Caco-2 (cell line): Measurements from ENCODE around the gene PRSS23. TPM values are rescaled to one million over a fixed set of nuclear protein-coding genes. Genes with fewer than 3 reads are reported as not detected.

Experiments
- BruUV-seq: library from RNA; stranded (reverse); fragments of 400-500 nt; replicated peaks from 2 replicates; lab custom pipeline; 2021; lab: Mats Ljungman, UMichigan
- CTCF ChIA-PET: fragments of 300-600 bp; sonication (Branson Sonifier 250); formaldehyde crosslinking; loops from one replicate; lab custom pipeline; 2022; ENCODE audit warnings: antibody characterized with exemption; lab: Charles Lee
- POLR2A ChIA-PET: fragments of 300-600 bp; sonication (Branson Sonifier 250); formaldehyde crosslinking; loops from one replicate; lab custom pipeline; 2022; ENCODE audit warnings: antibody characterized with exemption; lab: Charles Lee
- DNase-seq, 2 experiments: peaks; one replicate each; pipeline versions ENCODE4 v3.0.0 to v3.0.0-alpha.2; 2020 to 2022
- H3K27me3 ChIP-seq: replicated peaks from 2 replicates; pipeline ENCODE4 v1.6.0; 2011; ENCODE audit warnings: low read length; ENCODE audit not compliant: control insufficient read depth, insufficient read depth
- H3K36me3 ChIP-seq: 2 replicates; pipeline ENCODE4 v1.5.1; 2011; ENCODE audit warnings: low read length; ENCODE audit not compliant: control insufficient read depth, insufficient read depth
- H3K4me1 ChIP-seq: fragments of 250-450 bp; sonication (Bioruptor Pico); 2 replicates; pipeline ENCODE4 v1.5.1; 2020; ENCODE audit warnings: mild to moderate bottlenecking
- H3K4me3 ChIP-seq: 2 replicates; pipeline ENCODE4 v1.5.1; 2011; ENCODE audit warnings: low read depth, mild to moderate bottlenecking, control low read depth, low read length
- H3K9me3 ChIP-seq: fragments of 250-450 bp; sonication (Bioruptor Pico); 2 replicates; pipeline ENCODE4 v1.5.1; 2020; ENCODE audit warnings: mild to moderate bottlenecking, moderate library complexity
- H3K27ac Mint-ChIP-seq: one replicate; pipeline ENCODE4 v1.8.0; 2022; ENCODE audit warnings: mixed read lengths; ENCODE audit not compliant: unreplicated experiment
- H3K27me3 Mint-ChIP-seq: one replicate; pipeline ENCODE4 v1.8.0; 2022; ENCODE audit warnings: mixed read lengths; ENCODE audit not compliant: insufficient read depth, unreplicated experiment
- H3K36me3 Mint-ChIP-seq: one replicate; pipeline ENCODE4 v1.8.0; 2022; ENCODE audit warnings: mild to moderate bottlenecking, mixed read lengths; ENCODE audit not compliant: insufficient read depth, unreplicated experiment
- H3K4me1 Mint-ChIP-seq: one replicate; pipeline ENCODE4 v1.8.0; 2022; ENCODE audit warnings: low read depth, mixed read lengths; ENCODE audit not compliant: unreplicated experiment
- H3K4me3 Mint-ChIP-seq: one replicate; pipeline ENCODE4 v1.8.0; 2022; ENCODE audit warnings: mild to moderate bottlenecking, moderate library complexity, mixed read lengths; ENCODE audit not compliant: unreplicated experiment
- H3K9me3 Mint-ChIP-seq: one replicate; pipeline ENCODE4 v1.8.0; 2022; ENCODE audit warnings: mixed read lengths; ENCODE audit not compliant: unreplicated experiment
- CTCF ChIP-seq, 2 experiments: fragments of 200-600 bp in 1 of 2; IDR thresholded peaks; 1 replicate in 1 of 2; 2 replicates in 1 of 2; pipeline versions ENCODE4 v1.5.1 to v1.8.0; 2011 to 2022; ENCODE audit warnings: antibody characterized with exemption in 1 of 2, control low read depth in 1 of 2, inconsistent platforms in 1 of 2, low read depth in 1 of 2, low read length in 1 of 2, mild to moderate bottlenecking in 1 of 2, moderate library complexity in 1 of 2; ENCODE audit not compliant: insufficient read depth in 1 of 2, severe bottlenecking in 1 of 2, unreplicated experiment in 1 of 2
- intact Hi-C: fragments of 100-400 bp; cut with micrococcal nuclease; formaldehyde crosslinking; loops from one replicate; pipeline ENCODE4 v1.10.0; 2022; ENCODE audit not compliant: unreplicated experiment
- total RNA-seq: library from RNA; stranded (reverse); gene quantifications from 2 replicates; pipeline ENCODE4 v1.2.3, GENCODE V29; 2022

PRSS23 gene
- total RNA-seq, 1 experiment from 2014 or later: 400 TPM

- DNase-seq: no peak
- Mint-ChIP-seq H3K36me3 (no peaks in the 10 kb centered on the region), H3K27me3 (no peaks in the 10 kb centered on the region), H3K27ac (no peak overlapping the region), H3K4me3 (no peak overlapping the region), H3K9me3 (peaks cover 10% of the 10 kb centered on the region), H3K4me1 (peaks cover 30% of the 10 kb centered on the region)
- H3K4me3 ChIP-seq: no peak overlapping the region
- H3K27me3 ChIP-seq: no peaks in the 10 kb centered on the region
- no peaks in the 10 kb centered on the region for H3K36me3 ChIP-seq
- no TSS peak for BruUV-seq
- POLR2A ChIA-PET: interaction anchor here (1.1 kb wide), 1 partner anchor 26 kb away, joined by 5 read pairs; no protein-coding TSS in a partner anchor
- CTCF ChIA-PET: no interaction called here
- TF ChIP-seq CTCF (IDR thresholded peaks at IDR 0.05; ENCODE audit: insufficient read depth in 1 of 2, low read depth in 1 of 2, low read length in 1 of 2, severe bottlenecking in 1 of 2, unreplicated experiment in 1 of 2): no peak
- H3K4me1 ChIP-seq: peaks cover 30% of the 10 kb centered on the region
- intact Hi-C loops: no loop called here
- H3K9me3 ChIP-seq: no peaks in the 10 kb centered on the region
These were observed 27.3 kb upstream of the PRSS23 start for GRCh38 chr11:86772999-86773398.

- BruUV-seq: no TSS peak
- no peak for TF ChIP-seq CTCF (IDR thresholded peaks at IDR 0.05; ENCODE audit: insufficient read depth in 1 of 2, low read depth in 1 of 2, low read length in 1 of 2, severe bottlenecking in 1 of 2, unreplicated experiment in 1 of 2)
- Histone ChIP-seq H3K4me3 (no peak overlapping the region), H3K4me1 (peaks cover 23% of the 10 kb centered on the region), H3K27me3 (no peaks in the 10 kb centered on the region), H3K9me3 (no peaks in the 10 kb centered on the region), H3K36me3 (no peaks in the 10 kb centered on the region)
- Mint-ChIP-seq H3K27me3 (no peaks in the 10 kb centered on the region), H3K4me1 (peaks cover 24% of the 10 kb centered on the region), H3K27ac (no peak overlapping the region), H3K9me3 (peaks cover 10% of the 10 kb centered on the region), H3K36me3 (no peaks in the 10 kb centered on the region), H3K4me3 (no peak overlapping the region)
- DNase-seq: no peak
- intact Hi-C loops: no loop called here
- CTCF ChIA-PET: no interaction called here
- POLR2A ChIA-PET: interaction anchor here (1.1 kb wide), 1 partner anchor 27 kb away, joined by 5 read pairs; no protein-coding TSS in a partner anchor
These were observed 26.7 kb upstream of the PRSS23 start for GRCh38 chr11:86773513-86774252.

GRCh38 chr11:86774417-86774816, 25.9 kb upstream of the PRSS23 start:
- Mint-ChIP-seq H3K27me3 (no peaks in the 10 kb centered on the region), H3K4me3 (no peak overlapping the region), H3K27ac (no peak overlapping the region), H3K36me3 (no peaks in the 10 kb centered on the region), H3K9me3 (peaks cover 10% of the 10 kb centered on the region), H3K4me1 (peaks cover 16% of the 10 kb centered on the region)
- TF ChIP-seq CTCF (IDR thresholded peaks at IDR 0.05; ENCODE audit: insufficient read depth in 1 of 2, low read depth in 1 of 2, low read length in 1 of 2, severe bottlenecking in 1 of 2, unreplicated experiment in 1 of 2): no peak
- H3K27me3 ChIP-seq: no peaks in the 10 kb centered on the region
- ChIA-PET POLR2A (no interaction called here), CTCF (no interaction called here)
- BruUV-seq: no TSS peak
- no peak overlapping the region for H3K4me3 ChIP-seq
- intact Hi-C loops: no loop called here
- H3K36me3 ChIP-seq: no peaks in the 10 kb centered on the region
- H3K9me3 ChIP-seq: no peaks in the 10 kb centered on the region
- peaks cover 16% of the 10 kb centered on the region for H3K4me1 ChIP-seq
- no peak for DNase-seq
